ENCODE results near the gene XPNPEP2.
A peak's percentile ranks its signal among the peaks of the same experiment; 100 is the strongest.

The XPNPEP2 gene

DNA sequence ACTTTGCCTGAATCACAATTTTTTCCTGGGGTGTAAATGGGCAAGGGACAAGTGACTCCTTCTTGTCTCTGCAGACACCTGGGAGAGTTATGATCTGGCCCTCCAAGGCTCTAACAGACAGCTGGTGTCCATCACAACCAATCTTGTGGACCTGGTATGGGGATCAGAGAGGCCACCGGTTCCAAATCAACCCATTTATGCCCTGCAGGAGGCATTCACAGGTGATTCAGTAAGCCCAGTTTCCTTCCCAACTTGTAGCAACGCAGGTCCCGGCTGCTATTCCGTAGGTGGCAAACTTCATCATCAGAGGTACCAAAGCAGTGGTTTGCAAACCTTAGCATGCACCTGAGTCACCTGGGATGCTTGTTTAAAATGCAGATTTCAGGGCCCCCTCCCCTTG lies 8.8 kb downstream of the XPNPEP2 start:
- Mint-ChIP-seq H3K27ac (no peak overlapping the region), H3K4me3 (no peak overlapping the region), H3K4me1 (ENCODE audit: low read depth in 2 of 2) (peaks cover 23 to 29% of the 10 kb centered on the region in 2 donors), H3K27me3 (no peaks in the 10 kb centered on the region), H3K36me3 (ENCODE audit: insufficient read depth) (peaks cover 4% of the 10 kb centered on the region), H3K9me3 (no peaks in the 10 kb centered on the region)
- ATAC-seq (replicated peaks) (no peak), DNase-seq (no peak)

DNA sequence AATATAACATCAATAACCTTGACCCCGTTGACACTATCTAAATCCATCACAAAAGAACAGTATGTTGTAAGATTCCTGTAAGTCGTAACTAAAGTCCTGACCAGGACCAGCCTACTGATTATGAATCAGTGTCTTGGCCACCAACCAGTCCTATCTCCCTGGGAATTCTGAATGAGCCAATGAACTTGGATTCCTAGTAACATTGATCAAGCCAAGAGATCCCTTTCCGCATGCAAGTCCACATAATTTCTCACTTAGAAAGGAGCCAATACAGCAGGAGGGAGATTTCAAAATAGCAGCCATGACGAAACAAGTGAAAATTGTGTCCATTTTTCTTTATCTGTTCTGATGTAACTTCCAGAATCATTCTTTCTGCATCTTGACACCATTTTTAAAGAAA lies 9.5 kb downstream of the XPNPEP2 start:
- no peak overlapping the region for H3K4me3 Mint-ChIP-seq
- no peaks in the 10 kb centered on the region for H3K27me3 Mint-ChIP-seq
- ATAC-seq (replicated peaks) (no peak), DNase-seq (no peak)
- no peak overlapping the region for H3K27ac Mint-ChIP-seq
- no peaks in the 10 kb centered on the region for H3K9me3 Mint-ChIP-seq
- peaks cover 4% of the 10 kb centered on the region for H3K36me3 Mint-ChIP-seq (ENCODE audit: insufficient read depth)
- peaks cover 21 to 25% of the 10 kb centered on the region in 2 donors for H3K4me1 Mint-ChIP-seq (ENCODE audit: low read depth in 2 of 2)

DNA sequence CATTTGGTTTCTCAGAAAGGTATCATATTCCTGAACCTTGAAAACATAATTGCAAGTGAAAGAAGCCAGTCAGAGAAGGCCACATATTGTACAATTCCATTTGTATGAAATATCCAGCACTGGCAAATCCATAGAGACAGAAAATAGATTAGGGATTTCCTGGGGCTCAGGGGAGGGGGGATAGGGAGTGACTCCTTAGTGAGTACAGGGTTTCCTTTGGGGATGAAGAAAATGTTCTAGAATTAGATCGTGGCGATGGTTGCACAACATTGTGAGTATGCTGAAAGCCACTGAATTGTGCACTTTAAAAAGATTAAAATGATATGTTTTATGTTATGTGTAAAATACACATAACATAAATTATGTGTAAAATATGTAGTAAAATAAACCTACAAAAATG lies 10.3 kb downstream of the XPNPEP2 start:
- no peaks in the 10 kb centered on the region for H3K9me3 Mint-ChIP-seq
- no peak overlapping the region for H3K27ac Mint-ChIP-seq
- H3K4me3 Mint-ChIP-seq: no peak overlapping the region
- H3K36me3 Mint-ChIP-seq (ENCODE audit: insufficient read depth): peaks cover 4% of the 10 kb centered on the region
- ATAC-seq (replicated peaks) (no peak), DNase-seq (no peak)
- H3K27me3 Mint-ChIP-seq: no peaks in the 10 kb centered on the region
- peaks cover 16 to 20% of the 10 kb centered on the region in 2 donors for H3K4me1 Mint-ChIP-seq (ENCODE audit: low read depth in 2 of 2)

DNA sequence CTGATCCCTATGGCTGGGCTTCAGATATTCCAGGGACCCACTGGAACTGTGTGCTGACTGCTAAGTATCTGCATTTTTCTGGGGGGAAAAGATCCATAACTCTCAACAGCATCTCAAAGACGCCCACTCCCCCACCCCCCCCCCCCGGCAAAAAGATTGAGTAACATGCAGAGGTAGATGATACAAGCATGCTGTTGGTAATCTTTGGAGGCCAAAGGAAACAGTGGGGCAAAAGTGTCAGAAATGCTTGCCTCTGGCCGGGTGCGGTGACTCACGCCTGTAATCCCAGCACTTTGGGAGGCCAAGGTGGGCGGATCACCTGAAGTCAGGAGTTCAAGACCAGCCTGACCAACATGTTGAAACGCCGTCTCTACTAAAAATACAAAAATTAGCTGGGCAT lies 12.2 kb downstream of the XPNPEP2 start:
- H3K36me3 Mint-ChIP-seq (ENCODE audit: insufficient read depth): peaks cover 8% of the 10 kb centered on the region
- no peak overlapping the region for H3K4me3 Mint-ChIP-seq
- no peaks in the 10 kb centered on the region for H3K9me3 Mint-ChIP-seq
- H3K4me1 Mint-ChIP-seq (ENCODE audit: low read depth in 2 of 2): peaks cover 14 to 23% of the 10 kb centered on the region in 2 donors
- ATAC-seq (replicated peaks): no peak
- DNase-seq: no peak
- no peak overlapping the region for H3K27ac Mint-ChIP-seq
- H3K27me3 Mint-ChIP-seq: no peaks in the 10 kb centered on the region

DNA sequence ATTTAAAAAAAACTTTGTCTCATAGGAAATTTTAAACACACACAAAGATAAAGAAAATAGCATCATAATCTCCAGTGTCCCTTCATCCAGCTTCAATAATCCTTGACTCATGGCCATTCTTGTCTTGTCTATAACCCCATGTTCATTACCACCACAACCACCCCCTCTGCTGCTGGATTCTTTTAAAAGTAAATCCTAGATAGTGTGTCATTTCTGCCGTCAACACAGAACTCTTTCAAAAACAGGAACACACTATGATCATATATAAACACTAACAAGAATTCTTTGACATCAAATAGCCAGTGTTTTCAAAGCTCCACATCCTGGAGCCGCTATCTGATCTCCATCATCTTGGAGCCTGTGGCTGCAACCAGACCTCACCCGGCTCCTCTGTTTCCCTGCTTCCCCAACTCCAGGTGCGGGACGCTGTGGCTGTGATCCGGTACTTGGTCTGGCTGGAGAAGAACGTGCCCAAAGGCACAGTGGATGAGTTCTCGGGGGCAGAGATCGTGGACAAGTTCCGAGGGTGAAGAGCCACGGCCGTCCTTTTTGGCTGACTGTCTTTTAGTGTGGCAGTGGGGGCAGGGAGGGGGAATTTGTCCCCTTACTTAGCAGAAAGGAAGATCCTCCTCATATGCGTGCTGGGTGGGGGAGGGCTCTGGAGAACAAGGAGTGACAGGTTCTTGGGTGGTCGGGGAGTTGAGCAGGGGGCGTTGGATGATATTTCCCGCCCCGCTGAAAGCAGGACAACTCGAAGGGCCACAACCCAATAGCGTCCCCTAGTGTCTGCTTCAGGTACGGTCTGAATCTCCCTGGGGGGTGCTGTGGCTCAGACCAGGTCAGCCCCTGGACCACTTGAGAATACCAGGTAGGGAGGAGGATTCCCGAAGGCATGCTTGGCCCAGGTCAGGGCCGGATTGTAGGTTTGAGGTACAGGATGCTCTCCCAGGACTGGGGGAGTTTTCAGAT lies 15.6 kb downstream of the XPNPEP2 start:
- DNase-seq (no peak), ATAC-seq (replicated peaks) (no peak)
- Mint-ChIP-seq H3K4me3 (peak overlapping the region; percentile 52 to 58), H3K9me3 (no peaks in the 10 kb centered on the region), H3K4me1 (ENCODE audit: low read depth in 2 of 2) (peaks cover 31 to 46% of the 10 kb centered on the region in 2 donors), H3K27me3 (no peaks in the 10 kb centered on the region), H3K36me3 (ENCODE audit: insufficient read depth) (peaks cover 8% of the 10 kb centered on the region), H3K27ac (peak overlapping the region; percentile 53 to 82)

DNA sequence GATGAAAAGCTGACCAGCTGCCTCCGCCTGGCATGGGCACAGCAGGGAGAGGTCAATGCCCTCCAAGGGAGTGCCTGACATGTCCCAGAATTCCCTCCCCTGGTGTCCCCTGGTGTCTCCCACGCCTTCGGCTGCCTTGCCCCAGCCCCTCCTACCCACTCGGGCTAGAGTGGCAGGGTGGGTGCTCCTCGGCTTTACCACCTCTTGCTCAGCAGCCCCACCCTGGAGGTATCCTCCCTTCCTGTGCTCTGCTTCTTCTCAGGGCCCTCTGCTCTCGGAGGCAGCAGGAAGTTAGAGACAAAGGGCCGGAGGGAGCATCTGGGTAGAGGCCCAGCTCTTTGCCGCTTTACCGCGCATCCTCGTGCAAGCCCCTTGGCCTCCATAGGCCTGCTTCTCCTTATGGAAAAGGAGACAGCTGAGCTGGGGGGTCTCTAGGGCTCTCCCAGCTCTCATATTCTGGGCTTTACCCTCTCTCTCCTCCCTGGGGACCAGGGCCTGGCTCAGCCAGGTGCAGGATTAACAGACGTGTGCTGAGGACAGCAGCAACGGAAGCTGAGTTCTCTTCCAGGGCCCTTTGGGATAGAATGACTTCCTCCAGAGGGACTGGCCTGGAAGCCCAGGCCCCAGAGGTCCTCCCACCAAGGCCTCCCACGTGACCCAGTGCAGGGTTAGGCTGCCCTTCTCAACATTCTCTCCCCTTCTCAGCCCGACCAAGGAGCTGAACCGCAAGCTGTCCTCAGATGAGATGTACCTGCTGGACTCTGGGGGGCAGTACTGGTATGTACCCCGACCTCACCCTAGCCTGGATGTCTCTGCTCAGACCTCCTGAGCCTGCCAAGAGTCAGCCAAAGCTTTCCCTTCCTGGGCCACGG lies 17.2 kb downstream of the XPNPEP2 start:
- ATAC-seq (replicated peaks) (peak; percentile 40), DNase-seq (no peak)
- no peaks in the 10 kb centered on the region for H3K27me3 Mint-ChIP-seq
- no peaks in the 10 kb centered on the region for H3K9me3 Mint-ChIP-seq
- peak overlapping the region; percentile 81 to 87 for H3K27ac Mint-ChIP-seq
- peak overlapping the region; percentile 78 to 86 for H3K4me3 Mint-ChIP-seq
- H3K4me1 Mint-ChIP-seq (ENCODE audit: low read depth in 2 of 2): peaks cover 45 to 57% of the 10 kb centered on the region in 2 donors
- H3K36me3 Mint-ChIP-seq (ENCODE audit: insufficient read depth): peaks cover 7% of the 10 kb centered on the region

DNA sequence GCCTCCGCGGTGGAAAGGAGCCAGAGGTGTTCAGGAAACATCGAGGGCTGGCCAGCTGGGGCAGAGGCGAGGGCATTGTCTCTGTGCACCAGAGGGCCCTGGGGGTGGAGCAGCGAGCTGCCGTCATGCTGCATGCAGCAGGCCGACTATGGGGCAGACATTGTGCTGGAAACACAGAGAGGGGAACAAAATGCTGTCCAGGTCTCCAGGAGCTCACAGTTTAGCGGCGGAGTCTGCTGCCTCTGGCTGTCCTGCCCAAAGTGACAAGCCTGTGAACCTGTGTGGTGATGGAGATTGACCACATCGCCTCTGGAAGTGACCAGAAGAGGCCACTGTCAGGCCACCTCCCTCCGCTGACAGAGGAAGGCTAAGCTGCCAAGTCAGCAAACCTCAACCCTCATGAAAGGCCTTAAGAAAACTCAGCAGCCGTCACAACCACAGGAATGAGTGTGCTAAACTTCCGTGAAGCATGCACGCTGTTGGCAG lies 20.8 kb downstream of the XPNPEP2 start:
- no peaks in the 10 kb centered on the region for H3K27me3 Mint-ChIP-seq
- peak overlapping the region; percentile 67 to 71 for H3K4me3 Mint-ChIP-seq
- DNase-seq: peak; percentile 37 to 41 (median 41)
- peak; percentile 77 for ATAC-seq (replicated peaks)
- peaks cover 4% of the 10 kb centered on the region for H3K36me3 Mint-ChIP-seq (ENCODE audit: insufficient read depth)
- no peaks in the 10 kb centered on the region for H3K9me3 Mint-ChIP-seq
- peaks cover 39 to 56% of the 10 kb centered on the region in 2 donors for H3K4me1 Mint-ChIP-seq (ENCODE audit: low read depth in 2 of 2)
- H3K27ac Mint-ChIP-seq: peak overlapping the region; percentile 81 to 91

DNA sequence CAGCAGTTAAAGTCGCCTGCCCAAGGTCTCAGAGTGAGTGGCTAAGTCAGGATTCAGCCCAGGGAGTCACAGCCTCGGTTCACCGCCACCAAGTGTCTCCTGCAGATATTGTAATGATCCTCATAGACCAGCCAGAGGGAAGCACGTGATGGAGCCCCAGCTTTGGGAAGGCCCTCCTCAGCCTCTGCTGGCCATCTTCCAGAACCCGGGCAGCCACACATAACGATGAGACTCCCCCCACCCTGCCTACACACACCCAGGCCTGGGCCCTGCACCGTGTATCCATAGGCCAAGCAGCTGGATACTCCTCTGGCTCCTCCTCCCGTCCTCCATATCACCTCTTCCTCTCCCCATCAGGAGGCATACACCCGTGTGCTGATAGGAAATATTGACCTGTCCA lies 21.4 kb downstream of the XPNPEP2 start:
- H3K4me3 Mint-ChIP-seq: peak overlapping the region; percentile 67 to 71
- ATAC-seq (replicated peaks): no peak
- H3K4me1 Mint-ChIP-seq (ENCODE audit: low read depth in 2 of 2): peaks cover 34 to 52% of the 10 kb centered on the region in 2 donors
- no peaks in the 10 kb centered on the region for H3K9me3 Mint-ChIP-seq
- H3K36me3 Mint-ChIP-seq (ENCODE audit: insufficient read depth): peaks cover 4% of the 10 kb centered on the region
- DNase-seq: no peak
- no peaks in the 10 kb centered on the region for H3K27me3 Mint-ChIP-seq
- peak overlapping the region; percentile 81 to 91 for H3K27ac Mint-ChIP-seq

DNA sequence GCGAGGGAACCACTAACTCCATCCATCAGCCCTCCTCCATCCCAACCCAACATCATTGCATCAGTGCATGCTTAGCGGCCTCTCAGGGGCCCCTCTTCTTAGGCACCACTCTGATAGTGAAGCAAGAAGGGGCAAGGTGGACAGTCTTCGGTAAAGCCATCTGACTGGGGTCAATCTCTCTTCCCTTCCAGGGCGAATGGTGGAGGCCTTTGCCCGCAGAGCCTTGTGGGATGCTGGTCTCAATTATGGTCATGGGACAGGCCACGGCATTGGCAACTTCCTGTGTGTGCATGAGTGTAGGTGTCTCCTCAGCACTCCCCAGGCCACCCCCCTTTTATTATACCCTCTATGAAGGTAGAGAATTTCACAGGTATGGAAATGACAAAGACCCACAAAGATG lies 22.2 kb downstream of the XPNPEP2 start:
- DNase-seq (no peak), ATAC-seq (replicated peaks) (no peak)
- peaks cover 33 to 44% of the 10 kb centered on the region in 2 donors for H3K4me1 Mint-ChIP-seq (ENCODE audit: low read depth in 2 of 2)
- H3K27ac Mint-ChIP-seq: peak overlapping the region in 1 of 2 donors; percentile 91
- H3K36me3 Mint-ChIP-seq (ENCODE audit: insufficient read depth): peaks cover under 1% of the 10 kb centered on the region
- no peak overlapping the region for H3K4me3 Mint-ChIP-seq
- H3K9me3 Mint-ChIP-seq: no peaks in the 10 kb centered on the region
- H3K27me3 Mint-ChIP-seq: no peaks in the 10 kb centered on the region

DNA sequence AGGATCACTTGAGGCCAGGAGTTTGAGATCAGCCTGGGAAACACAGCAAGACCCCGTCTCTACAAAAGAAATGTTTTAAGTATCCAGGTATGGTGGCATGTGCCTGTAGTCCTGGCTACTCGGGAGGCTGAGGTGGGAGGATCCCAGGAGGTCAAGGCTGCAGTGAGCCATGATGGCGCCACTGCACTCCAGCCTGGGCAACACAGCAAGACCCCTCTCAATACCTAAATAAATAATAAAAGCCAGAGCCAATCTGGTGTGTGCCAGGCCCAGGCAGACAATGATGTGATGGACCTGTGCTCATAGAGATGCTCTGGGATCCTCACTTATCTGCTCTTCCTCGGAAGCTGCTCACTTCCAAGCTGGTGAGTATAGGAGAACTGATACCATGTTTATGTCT lies 22.8 kb downstream of the XPNPEP2 start:
- DNase-seq: no peak
- ATAC-seq (replicated peaks): no peak
- peaks cover 30 to 39% of the 10 kb centered on the region in 2 donors for H3K4me1 Mint-ChIP-seq (ENCODE audit: low read depth in 2 of 2)
- H3K9me3 Mint-ChIP-seq: no peaks in the 10 kb centered on the region
- no peaks in the 10 kb centered on the region for H3K27me3 Mint-ChIP-seq
- H3K27ac Mint-ChIP-seq: peak overlapping the region; percentile 49 to 91
- H3K4me3 Mint-ChIP-seq: no peak overlapping the region
- H3K36me3 Mint-ChIP-seq (ENCODE audit: insufficient read depth): no peaks in the 10 kb centered on the region

DNA sequence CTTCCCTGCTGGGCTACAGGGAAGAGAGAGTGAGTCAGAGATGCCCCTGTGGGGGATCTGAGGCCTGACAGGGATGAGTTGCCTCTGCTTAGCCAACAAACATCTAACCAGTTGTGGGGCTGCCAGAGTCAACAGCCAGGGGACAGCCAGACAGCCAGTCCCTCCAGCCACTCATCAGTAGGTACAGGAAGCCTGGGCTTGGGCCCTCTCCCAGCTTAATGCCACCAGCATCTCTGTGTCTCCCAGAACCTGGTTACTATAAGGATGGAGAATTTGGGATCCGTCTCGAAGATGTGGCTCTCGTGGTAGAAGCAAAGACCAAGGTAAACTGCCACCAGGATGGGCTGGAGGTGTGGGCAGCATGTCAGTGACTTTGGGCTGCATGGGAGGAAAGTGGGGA lies 23.7 kb downstream of the XPNPEP2 start:
- no peaks in the 10 kb centered on the region for H3K36me3 Mint-ChIP-seq (ENCODE audit: insufficient read depth)
- ATAC-seq (replicated peaks): no peak

DNA sequence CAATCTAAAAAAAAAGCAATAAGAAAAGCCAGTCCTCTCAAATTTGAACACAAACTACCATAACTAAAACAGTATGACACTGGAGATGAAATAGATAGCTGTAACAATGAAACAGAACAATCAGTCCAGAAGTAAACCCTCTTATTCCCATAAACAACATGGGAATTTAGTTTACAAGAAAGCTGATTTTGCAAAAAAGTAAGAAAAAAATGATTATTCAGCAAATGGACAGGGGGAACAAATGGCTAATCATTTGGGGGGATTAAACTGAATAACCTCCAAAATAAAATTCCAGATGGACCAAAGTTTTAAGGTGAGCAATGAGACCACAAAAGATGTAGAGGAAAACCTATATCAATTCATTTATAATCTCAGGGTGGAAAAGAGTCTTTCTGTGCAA lies 24.9 kb downstream of the XPNPEP2 start:
- no peak for ATAC-seq (replicated peaks)
- Mint-ChIP-seq H3K4me1 (ENCODE audit: low read depth in 2 of 2) (peaks cover 31 to 36% of the 10 kb centered on the region in 2 donors), H3K36me3 (ENCODE audit: insufficient read depth) (no peaks in the 10 kb centered on the region), H3K27me3 (no peaks in the 10 kb centered on the region), H3K9me3 (no peaks in the 10 kb centered on the region), H3K27ac (no peak overlapping the region), H3K4me3 (no peak overlapping the region)
- DNase-seq: no peak

More for the DNA sequence above, 23.7 kb downstream of the XPNPEP2 start:
- Mint-ChIP-seq H3K4me3 (no peak overlapping the region), H3K4me1 (ENCODE audit: low read depth in 2 of 2) (peaks cover 30 to 39% of the 10 kb centered on the region in 2 donors), H3K27ac (peak overlapping the region in 1 of 2 donors; percentile 49), H3K27me3 (no peaks in the 10 kb centered on the region), H3K9me3 (no peaks in the 10 kb centered on the region)
- no peak for DNase-seq

DNA sequence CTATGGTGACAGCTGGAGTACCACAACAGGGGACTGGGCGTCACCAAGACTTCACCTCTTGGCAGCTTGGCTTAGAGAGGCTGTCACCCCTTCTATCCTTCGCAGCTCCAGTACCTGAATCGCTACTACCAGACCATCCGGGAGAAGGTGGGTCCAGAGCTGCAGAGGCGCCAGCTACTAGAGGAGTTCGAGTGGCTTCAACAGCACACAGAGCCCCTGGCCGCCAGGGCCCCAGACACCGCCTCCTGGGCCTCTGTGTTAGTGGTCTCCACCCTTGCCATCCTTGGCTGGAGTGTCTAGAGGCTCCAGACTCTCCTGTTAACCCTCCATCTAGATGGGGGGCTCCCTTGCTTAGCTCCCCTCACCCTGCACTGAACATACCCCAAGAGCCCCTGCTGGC lies 29.4 kb downstream of the XPNPEP2 start:
- Mint-ChIP-seq H3K36me3 (ENCODE audit: insufficient read depth) (peaks cover 9% of the 10 kb centered on the region), H3K4me3 (peak overlapping the region in 1 of 2 donors; percentile 55), H3K27ac (peak overlapping the region; percentile 88 to 89), H3K4me1 (ENCODE audit: low read depth in 2 of 2) (peaks cover 36 to 39% of the 10 kb centered on the region in 2 donors), H3K9me3 (no peaks in the 10 kb centered on the region), H3K27me3 (no peaks in the 10 kb centered on the region)
- ATAC-seq (replicated peaks) (no peak), DNase-seq (no peak)
